H9 (cell line): ENCODE results near the gene NCAM1. TPM values are rescaled to one million over a fixed set of nuclear protein-coding genes. Genes with fewer than 3 reads are reported as not detected.

ENCODE experiments used
- DNase-seq: peaks from one replicate; pipeline ENCODE4 v3.0.0-alpha.2; 2017
- H2AFZ ChIP-seq: one replicate; pipeline ENCODE4 v1.6.1; 2013; ENCODE audit warnings: mild to moderate bottlenecking, low read length, control low read depth, moderate library complexity
- H2AK5ac ChIP-seq: 2 replicates; pipeline ENCODE4 v1.6.1; 2013; ENCODE audit warnings: low read length, control low read depth, mixed read lengths; ENCODE audit not compliant: insufficient read length
- H2BK120ac ChIP-seq: one replicate; pipeline ENCODE4 v1.6.1; 2013; ENCODE audit warnings: low read depth, mild to moderate bottlenecking, low read length, control low read depth, inconsistent platforms; ENCODE audit not compliant: poor library complexity, severe bottlenecking
- H2BK12ac ChIP-seq: 2 replicates; pipeline ENCODE4 v1.6.1; 2013; ENCODE audit warnings: low read length, control low read depth, mixed read lengths, low read depth; ENCODE audit not compliant: insufficient read length
- H2BK15ac ChIP-seq: 2 replicates; pipeline ENCODE4 v1.6.1; 2013; ENCODE audit warnings: low read depth, low read length, control low read depth
- H2BK20ac ChIP-seq: one replicate; pipeline ENCODE4 v1.6.1; 2013; ENCODE audit warnings: low read depth, mild to moderate bottlenecking, low read length, control low read depth, inconsistent platforms; ENCODE audit not compliant: poor library complexity, severe bottlenecking
- H2BK5ac ChIP-seq: 2 replicates; pipeline ENCODE4 v1.6.1; 2013; ENCODE audit warnings: low read length, control low read depth, mixed read lengths; ENCODE audit not compliant: insufficient read length
- H3K14ac ChIP-seq: 2 replicates; pipeline ENCODE4 v1.6.1; 2013; ENCODE audit warnings: low read length, control low read depth; ENCODE audit not compliant: insufficient read depth
- H3K18ac ChIP-seq: 2 replicates; pipeline ENCODE4 v1.6.1; 2013; ENCODE audit warnings: low read depth, mild to moderate bottlenecking, mixed read lengths, low read length, control low read depth; ENCODE audit not compliant: insufficient read length
- H3K23ac ChIP-seq: 2 replicates; pipeline ENCODE4 v1.6.1; 2013; ENCODE audit warnings: low read length, control low read depth, mixed read lengths, low read depth; ENCODE audit not compliant: insufficient read length
- H3K23me2 ChIP-seq: 2 replicates; pipeline ENCODE4 v1.6.1; 2013; ENCODE audit warnings: low read depth, mild to moderate bottlenecking, mixed read lengths, low read length, control low read depth; ENCODE audit not compliant: insufficient read length, poor library complexity, severe bottlenecking
- H3K27ac ChIP-seq: 2 replicates; pipeline ENCODE4 v1.5.1; 2013; ENCODE audit warnings: low read length, control low read depth, mixed read lengths, low read depth; ENCODE audit not compliant: insufficient read length
- H3K27me3 ChIP-seq: 2 replicates; pipeline ENCODE4 v1.6.1; 2013; ENCODE audit warnings: low read length, control low read depth, inconsistent platforms; ENCODE audit not compliant: insufficient read depth
- H3K4ac ChIP-seq: 2 replicates; pipeline ENCODE4 v1.6.1; 2013; ENCODE audit warnings: low read depth, mild to moderate bottlenecking, control low read depth, inconsistent platforms, low read length, moderate library complexity
- H3K4me1 ChIP-seq: 2 replicates; pipeline ENCODE4 v1.6.1; 2013; ENCODE audit warnings: low read length, control low read depth, inconsistent platforms; ENCODE audit not compliant: insufficient read depth
- H3K4me2 ChIP-seq: 2 replicates; pipeline ENCODE4 v1.6.1; 2013; ENCODE audit warnings: low read length, control low read depth, mixed read lengths; ENCODE audit not compliant: insufficient read length, insufficient read depth
- H3K56ac ChIP-seq: 2 replicates; pipeline ENCODE4 v1.6.1; 2013; ENCODE audit warnings: low read depth, mild to moderate bottlenecking, mixed read lengths, low read length, control low read depth; ENCODE audit not compliant: insufficient read length
- H3K79me1 ChIP-seq: 2 replicates; pipeline ENCODE4 v1.6.1; 2013; ENCODE audit warnings: low read depth, mild to moderate bottlenecking, moderate library complexity, low read length, control low read depth, inconsistent platforms; ENCODE audit not compliant: insufficient read depth, poor library complexity, severe bottlenecking
- H3K79me2 ChIP-seq: 2 replicates; pipeline ENCODE4 v1.6.1; 2013; ENCODE audit warnings: low read length, control low read depth, inconsistent platforms; ENCODE audit not compliant: insufficient read depth
- H3K9ac ChIP-seq: 2 replicates; pipeline ENCODE4 v1.6.1; 2013; ENCODE audit warnings: low read length, control low read depth, mixed read lengths; ENCODE audit not compliant: insufficient read length; ENCODE audit errors: extremely low read depth
- H3K9me3 ChIP-seq: one replicate; pipeline ENCODE4 v1.6.1; 2013; ENCODE audit warnings: low read depth, low read length, inconsistent platforms; ENCODE audit not compliant: control insufficient read depth
- H3T11ph ChIP-seq: one replicate; pipeline ENCODE4 v1.6.1; 2013; ENCODE audit warnings: mild to moderate bottlenecking, low read length, control low read depth, inconsistent platforms
- H4K20me1 ChIP-seq: one replicate; pipeline ENCODE4 v1.6.1; 2013; ENCODE audit not compliant: control insufficient read depth, insufficient read length, insufficient read depth
- H4K5ac ChIP-seq: 2 replicates; pipeline ENCODE4 v1.6.1; 2013; ENCODE audit warnings: low read depth, mild to moderate bottlenecking, mixed read lengths, low read length, control low read depth; ENCODE audit not compliant: insufficient read length
- H4K8ac ChIP-seq: replicated peaks from 2 replicates; pipeline ENCODE4 v1.6.1; 2013; ENCODE audit warnings: low read length, control low read depth, mixed read lengths, low read depth; ENCODE audit not compliant: insufficient read length
- H4K91ac ChIP-seq: 2 replicates; pipeline ENCODE4 v1.6.1; 2013; ENCODE audit warnings: low read depth, mild to moderate bottlenecking, moderate library complexity, mixed read lengths, low read length, control low read depth; ENCODE audit not compliant: insufficient read length
- H3K27ac Mint-ChIP-seq, 3 experiments: 2 replicates in 2 of 3; 3 replicates in 1 of 3; pipeline ENCODE4 v1.8.0; 2020 to 2021; ENCODE audit warnings: mixed read lengths in 3 of 3, mild to moderate bottlenecking in 1 of 3, moderate library complexity in 1 of 3
- H3K27me3 Mint-ChIP-seq: 2 replicates; pipeline ENCODE4 v1.8.0; 2021; ENCODE audit warnings: low read depth, mild to moderate bottlenecking, moderate library complexity, mixed read lengths
- H3K36me3 Mint-ChIP-seq, 3 experiments: 2 replicates in 2 of 3; 3 replicates in 1 of 3; pipeline ENCODE4 v1.8.0; 2020 to 2021; ENCODE audit warnings: low read depth in 3 of 3, mixed read lengths in 3 of 3; ENCODE audit not compliant: insufficient read depth in 1 of 3
- H3K4me1 Mint-ChIP-seq, 2 experiments: 2 replicates each; pipeline ENCODE4 v1.8.0; 2020; ENCODE audit warnings: mixed read lengths in 2 of 2
- H3K4me3 Mint-ChIP-seq, 2 experiments: 2 replicates in 1 of 2; 3 replicates in 1 of 2; pipeline ENCODE4 v1.8.0; 2020 to 2021; ENCODE audit warnings: mild to moderate bottlenecking in 2 of 2, mixed read lengths in 2 of 2, moderate library complexity in 1 of 2
- H3K9me3 Mint-ChIP-seq, 2 experiments: 2 replicates in 1 of 2; 3 replicates in 1 of 2; pipeline ENCODE4 v1.8.0; 2020; ENCODE audit warnings: mild to moderate bottlenecking in 2 of 2, mixed read lengths in 2 of 2, moderate library complexity in 1 of 2
- WGBS: extraction: QIAGEN DNeasy Blood & Tissue Kit; methylation state at CpG from one replicate; pipeline ENCODE4 v1.1.7; 2013; ENCODE audit warnings: missing lambda C conversion rate, low lambda C conversion rate, mixed read lengths; ENCODE audit not compliant: insufficient read length; ENCODE audit errors: extremely low coverage; 5-methylcytosine and 5-hydroxymethylcytosine counted together
- total RNA-seq: library from RNA; stranded (reverse); gene quantifications from 2 replicates; pipeline ENCODE4 v1.2.1, GENCODE V29; 2021
- TF ChIP-seq, protein P1 (sequence below): fragments of 200-600 bp; sonication (generic); conservative IDR thresholded peaks from 3 replicates; pipeline ENCODE4 v1.8.0; 2021; ENCODE audit warnings: antibody characterized with exemption, mild to moderate bottlenecking

Gene NCAM1
- total RNA-seq, 1 experiment from 2014 or later, result 2.5 TPM

- Histone ChIP-seq H2BK5ac (no peak overlapping the region), H2AFZ (no peak overlapping the region), H3K4me1 (peaks cover 2% of the 10 kb centered on the region; the same call in 1 of the 2 replicates), H3K23ac (no peak overlapping the region), H4K20me1 (no peaks in the 10 kb centered on the region), H3K4ac (no peak overlapping the region), H3K9me3 (no peaks in the 10 kb centered on the region), H4K91ac (no peak overlapping the region), H3K79me1 (no peaks in the 10 kb centered on the region), H3T11ph (no peak overlapping the region), H3K56ac (no peak overlapping the region), H3K23me2 (no peaks in the 10 kb centered on the region), H2BK15ac (no peak overlapping the region), H2BK12ac (no peak overlapping the region), H3K4me2 (no peak overlapping the region), H2BK20ac (no peak overlapping the region), H3K27me3 (no peaks in the 10 kb centered on the region), H3K14ac (no peak overlapping the region), H4K8ac (no peak overlapping the region), H3K79me2 (no peaks in the 10 kb centered on the region), H3K9ac (no peak overlapping the region), H3K27ac (no peak overlapping the region), H4K5ac (no peak overlapping the region), H2AK5ac (no peak overlapping the region), H3K18ac (no peak overlapping the region), H2BK120ac (no peak overlapping the region)
- H3K4me1 Mint-ChIP-seq, result peaks cover 7 to 19% of the 10 kb centered on the region in 2 experiments
- peaks cover 18% of the 10 kb centered on the region for H3K27me3 Mint-ChIP-seq
- H3K9me3 Mint-ChIP-seq, result no peaks in the 10 kb centered on the region; a peak in 1 of 5 replicates
- H3K36me3 Mint-ChIP-seq, result no peaks in the 10 kb centered on the region
- WGBS, result no CpG with 5 or more reads among the region's 3 CpGs
- H3K4me3 Mint-ChIP-seq, result no peak overlapping the region
- no peak overlapping the region for H3K27ac Mint-ChIP-seq
- no peak for DNase-seq
- TF ChIP-seq, protein P1, sequence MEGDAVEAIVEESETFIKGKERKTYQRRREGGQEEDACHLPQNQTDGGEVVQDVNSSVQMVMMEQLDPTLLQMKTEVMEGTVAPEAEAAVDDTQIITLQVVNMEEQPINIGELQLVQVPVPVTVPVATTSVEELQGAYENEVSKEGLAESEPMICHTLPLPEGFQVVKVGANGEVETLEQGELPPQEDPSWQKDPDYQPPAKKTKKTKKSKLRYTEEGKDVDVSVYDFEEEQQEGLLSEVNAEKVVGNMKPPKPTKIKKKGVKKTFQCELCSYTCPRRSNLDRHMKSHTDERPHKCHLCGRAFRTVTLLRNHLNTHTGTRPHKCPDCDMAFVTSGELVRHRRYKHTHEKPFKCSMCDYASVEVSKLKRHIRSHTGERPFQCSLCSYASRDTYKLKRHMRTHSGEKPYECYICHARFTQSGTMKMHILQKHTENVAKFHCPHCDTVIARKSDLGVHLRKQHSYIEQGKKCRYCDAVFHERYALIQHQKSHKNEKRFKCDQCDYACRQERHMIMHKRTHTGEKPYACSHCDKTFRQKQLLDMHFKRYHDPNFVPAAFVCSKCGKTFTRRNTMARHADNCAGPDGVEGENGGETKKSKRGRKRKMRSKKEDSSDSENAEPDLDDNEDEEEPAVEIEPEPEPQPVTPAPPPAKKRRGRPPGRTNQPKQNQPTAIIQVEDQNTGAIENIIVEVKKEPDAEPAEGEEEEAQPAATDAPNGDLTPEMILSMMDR, result no peak
Measured at GRCh38 chr11:112928136-112928535, 33.1 kb upstream of the NCAM1 start.
